ENCODE results near the gene METAP1D.

The METAP1D gene

GRCh38 chr2:171999604-172000469 lies at the start of gene METAP1D:
Gene METAP1D, plus strand, starts transcription at chr2:171999953. Its CDS starts 17 bp downstream, at chr2:171999970.
- TF ChIP-seq TEAD4 (IDR thresholded peaks at IDR 0.05) = no peak; the same call in 1 of the 2 replicates
- TF ChIP-seq, protein P1, sequence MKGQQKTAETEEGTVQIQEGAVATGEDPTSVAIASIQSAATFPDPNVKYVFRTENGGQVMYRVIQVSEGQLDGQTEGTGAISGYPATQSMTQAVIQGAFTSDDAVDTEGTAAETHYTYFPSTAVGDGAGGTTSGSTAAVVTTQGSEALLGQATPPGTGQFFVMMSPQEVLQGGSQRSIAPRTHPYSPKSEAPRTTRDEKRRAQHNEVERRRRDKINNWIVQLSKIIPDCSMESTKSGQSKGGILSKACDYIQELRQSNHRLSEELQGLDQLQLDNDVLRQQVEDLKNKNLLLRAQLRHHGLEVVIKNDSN (IDR thresholded peaks at IDR 0.05) = peak; percentile 98
- no peak for TF ChIP-seq NFIC (IDR thresholded peaks at IDR 0.05)
- peak; percentile 72 for TF ChIP-seq TAF1 (IDR thresholded peaks at IDR 0.05; ENCODE audit: low read depth)
- TF ChIP-seq RAD21 (IDR thresholded peaks at IDR 0.05; ENCODE audit: low read depth) = no peak
- no peak for TF ChIP-seq EGR1 (IDR thresholded peaks at IDR 0.05)
- TF ChIP-seq, protein P2, sequence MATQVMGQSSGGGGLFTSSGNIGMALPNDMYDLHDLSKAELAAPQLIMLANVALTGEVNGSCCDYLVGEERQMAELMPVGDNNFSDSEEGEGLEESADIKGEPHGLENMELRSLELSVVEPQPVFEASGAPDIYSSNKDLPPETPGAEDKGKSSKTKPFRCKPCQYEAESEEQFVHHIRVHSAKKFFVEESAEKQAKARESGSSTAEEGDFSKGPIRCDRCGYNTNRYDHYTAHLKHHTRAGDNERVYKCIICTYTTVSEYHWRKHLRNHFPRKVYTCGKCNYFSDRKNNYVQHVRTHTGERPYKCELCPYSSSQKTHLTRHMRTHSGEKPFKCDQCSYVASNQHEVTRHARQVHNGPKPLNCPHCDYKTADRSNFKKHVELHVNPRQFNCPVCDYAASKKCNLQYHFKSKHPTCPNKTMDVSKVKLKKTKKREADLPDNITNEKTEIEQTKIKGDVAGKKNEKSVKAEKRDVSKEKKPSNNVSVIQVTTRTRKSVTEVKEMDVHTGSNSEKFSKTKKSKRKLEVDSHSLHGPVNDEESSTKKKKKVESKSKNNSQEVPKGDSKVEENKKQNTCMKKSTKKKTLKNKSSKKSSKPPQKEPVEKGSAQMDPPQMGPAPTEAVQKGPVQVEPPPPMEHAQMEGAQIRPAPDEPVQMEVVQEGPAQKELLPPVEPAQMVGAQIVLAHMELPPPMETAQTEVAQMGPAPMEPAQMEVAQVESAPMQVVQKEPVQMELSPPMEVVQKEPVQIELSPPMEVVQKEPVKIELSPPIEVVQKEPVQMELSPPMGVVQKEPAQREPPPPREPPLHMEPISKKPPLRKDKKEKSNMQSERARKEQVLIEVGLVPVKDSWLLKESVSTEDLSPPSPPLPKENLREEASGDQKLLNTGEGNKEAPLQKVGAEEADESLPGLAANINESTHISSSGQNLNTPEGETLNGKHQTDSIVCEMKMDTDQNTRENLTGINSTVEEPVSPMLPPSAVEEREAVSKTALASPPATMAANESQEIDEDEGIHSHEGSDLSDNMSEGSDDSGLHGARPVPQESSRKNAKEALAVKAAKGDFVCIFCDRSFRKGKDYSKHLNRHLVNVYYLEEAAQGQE (IDR thresholded peaks at IDR 0.05; ENCODE audit: low read depth) = no peak
- no peak for TF ChIP-seq CREB1 (IDR thresholded peaks at IDR 0.05; ENCODE audit: low read depth)
- no peak for TF ChIP-seq CEBPB (IDR thresholded peaks at IDR 0.05)
- no peak for TF ChIP-seq EP300 (IDR thresholded peaks at IDR 0.05; ENCODE audit: borderline replicate concordance)
- TF ChIP-seq MAX (IDR thresholded peaks at IDR 0.05) = peak; percentile 99
- TF ChIP-seq FOXM1 (IDR thresholded peaks at IDR 0.05; ENCODE audit: borderline replicate concordance, low read depth) = no peak
- no peak for TF ChIP-seq TCF12 (IDR thresholded peaks at IDR 0.05; ENCODE audit: low read depth)
- TF ChIP-seq ZBTB7A (IDR thresholded peaks at IDR 0.05; ENCODE audit: low read depth) = no peak
- peak; percentile 99 for TF ChIP-seq YY1 (IDR thresholded peaks at IDR 0.05; ENCODE audit: low read depth)

DNA sequence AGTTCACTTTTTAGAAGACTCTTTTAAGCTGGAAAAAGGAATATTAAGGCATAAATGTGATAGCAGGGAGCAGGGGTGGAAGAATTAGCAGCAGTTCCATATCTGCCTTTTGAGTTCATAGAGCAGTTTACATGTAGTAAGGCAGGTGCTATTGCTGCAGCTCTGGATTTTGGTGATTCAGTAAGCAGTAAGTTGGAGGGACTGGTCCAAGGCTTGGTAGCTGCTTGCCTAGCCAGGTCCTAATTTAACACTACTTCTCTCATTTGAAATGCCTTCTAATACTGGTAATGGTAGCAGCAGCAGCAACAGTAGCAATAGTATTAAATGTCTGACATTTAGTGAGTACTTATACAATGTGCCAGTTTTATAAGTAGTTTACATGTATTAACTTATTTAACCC lies 47.5 kb upstream of the METAP1D start:
- TF ChIP-seq, protein P2 (IDR thresholded peaks at IDR 0.05; ENCODE audit: low read depth) = no peak
- no peak for TF ChIP-seq ZBTB7A (IDR thresholded peaks at IDR 0.05; ENCODE audit: low read depth)
- no peak for TF ChIP-seq TAF1 (IDR thresholded peaks at IDR 0.05; ENCODE audit: low read depth)

DNA sequence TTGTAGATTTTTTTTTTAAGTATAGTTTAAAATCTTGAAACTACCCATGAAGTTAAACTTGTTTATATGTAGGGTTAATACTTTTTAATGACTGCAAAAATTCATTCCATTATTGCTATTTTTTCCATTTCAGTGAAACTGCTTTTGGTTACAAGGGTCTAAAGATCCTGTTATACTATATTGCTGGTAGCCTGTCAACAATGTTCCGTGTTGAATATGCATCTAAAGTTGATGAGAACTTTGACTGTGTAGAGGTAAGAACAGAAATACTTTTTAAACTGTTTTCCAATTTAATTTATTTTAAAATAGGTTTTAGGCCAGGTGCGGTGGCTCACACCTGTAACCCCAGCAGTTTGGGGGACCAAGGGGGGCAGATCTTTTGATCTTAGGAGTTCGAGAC lies 47.0 kb upstream of the METAP1D start:
- TF ChIP-seq YY1 (IDR thresholded peaks at IDR 0.05; ENCODE audit: low read depth) (no peak), TAF1 (IDR thresholded peaks at IDR 0.05; ENCODE audit: low read depth) (no peak), CEBPB (IDR thresholded peaks at IDR 0.05) (no peak), TCF12 (IDR thresholded peaks at IDR 0.05; ENCODE audit: low read depth) (no peak)

DNA sequence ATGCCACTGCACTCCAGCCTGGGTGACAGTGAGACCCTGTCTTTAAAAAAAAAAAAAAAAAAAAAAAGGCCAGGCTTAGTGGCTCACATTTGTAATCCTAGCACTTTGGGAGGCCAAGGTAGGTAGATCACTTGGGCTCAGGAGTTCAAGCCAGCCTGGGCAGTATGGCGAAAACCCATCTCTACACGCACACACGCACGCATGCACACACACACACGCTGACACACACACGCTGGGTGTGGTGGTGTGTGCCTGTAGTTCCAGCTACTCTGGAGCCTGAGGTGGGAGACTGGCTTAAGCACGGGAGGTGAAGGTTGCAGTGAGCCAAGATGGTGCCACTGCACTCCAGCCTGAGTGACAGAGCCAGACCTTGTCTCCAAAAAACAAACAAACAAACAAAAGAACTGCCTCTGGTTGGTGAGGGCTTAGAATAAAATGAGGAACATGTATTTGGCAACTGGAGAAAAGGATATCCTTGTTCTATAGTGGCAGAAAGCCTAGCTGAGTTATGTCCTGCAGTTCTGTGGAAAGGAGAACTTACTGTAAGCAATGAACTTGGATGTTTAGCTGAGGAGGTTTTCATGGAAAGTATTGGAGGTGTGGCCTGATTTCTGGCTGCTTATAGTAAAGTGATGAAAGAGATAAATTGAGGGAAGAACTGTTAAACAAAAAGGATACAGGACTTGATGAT lies 43.5 kb upstream of the METAP1D start:
- TF ChIP-seq TEAD4 (IDR thresholded peaks at IDR 0.05) = no peak
- no peak for TF ChIP-seq MAX (IDR thresholded peaks at IDR 0.05)
- TF ChIP-seq TAF1 (IDR thresholded peaks at IDR 0.05; ENCODE audit: low read depth) = no peak

DNA sequence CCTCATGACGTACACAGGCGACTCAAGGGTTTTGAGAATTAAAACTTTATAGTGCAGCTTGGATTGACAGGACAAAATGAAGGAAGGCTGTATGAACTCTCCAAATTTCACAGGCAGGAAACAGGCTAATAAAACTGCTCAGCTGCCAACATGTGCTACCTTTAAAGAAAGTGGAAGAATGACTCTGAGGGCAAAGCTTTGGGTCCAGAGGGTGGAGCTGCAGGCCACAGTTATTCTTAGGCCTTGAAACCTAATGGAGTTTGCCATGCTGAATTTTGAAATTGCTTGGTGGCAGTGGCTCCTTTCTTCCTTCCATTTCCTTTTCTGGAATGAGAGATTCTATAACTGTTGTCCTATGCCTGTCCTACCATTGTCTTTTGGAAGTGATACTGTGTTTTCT lies 42.7 kb upstream of the METAP1D start:
- TF ChIP-seq, protein P2 (IDR thresholded peaks at IDR 0.05; ENCODE audit: low read depth) = no peak
- TF ChIP-seq TAF1 (IDR thresholded peaks at IDR 0.05; ENCODE audit: low read depth) (no peak), RAD21 (IDR thresholded peaks at IDR 0.05; ENCODE audit: low read depth) (peak; percentile 30), TCF12 (IDR thresholded peaks at IDR 0.05; ENCODE audit: low read depth) (no peak), EGR1 (IDR thresholded peaks at IDR 0.05) (no peak), CREB1 (IDR thresholded peaks at IDR 0.05; ENCODE audit: low read depth) (no peak), TEAD4 (IDR thresholded peaks at IDR 0.05) (no peak)
